ENCODE results near the gene MRE11.
"Not testable (repeated sequence)": the region's sequence is repeated elsewhere in the genome, so short reads cannot be mapped to it uniquely, and the experiment has no call there.

MRE11 gene

DNA sequence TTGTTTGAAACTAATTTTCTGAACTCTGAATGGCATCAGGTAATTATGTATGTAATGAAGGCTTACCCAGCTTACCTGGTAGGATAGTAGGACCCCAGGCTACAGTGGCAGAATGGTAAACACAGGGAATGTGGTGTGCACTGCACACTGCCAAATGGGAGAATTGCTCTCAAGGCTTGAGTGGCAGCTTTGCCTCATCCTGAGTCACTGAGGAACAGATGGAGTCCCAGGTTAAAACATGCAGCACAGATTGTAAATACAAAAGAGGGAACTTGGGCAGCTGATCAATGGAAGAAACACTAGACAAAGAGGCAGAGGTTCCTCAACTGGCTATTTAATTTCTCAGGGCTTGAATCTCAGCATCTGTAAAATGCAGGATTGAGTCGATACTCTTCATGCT lies 116.8 kb downstream of the MRE11 start:
- no peak for DNase-seq
- Histone ChIP-seq H3K36me3 (replicated peaks) (no peaks in the 10 kb centered on the region), H3K27ac (no peak overlapping the region), H3K27me3 (replicated peaks) (no peaks in the 10 kb centered on the region), H3K4me3 (ENCODE audit: low read depth, low read length) (no peak overlapping the region)
- TF ChIP-seq CTCF (IDR thresholded peaks at IDR 0.05; ENCODE audit: low read depth, low read length, missing control alignments): no peak
- in situ Hi-C loops (cut with HindIII; ENCODE audit: low pct_ligation_motif_present, low sequenced_read_pairs): no loop called here

DNA sequence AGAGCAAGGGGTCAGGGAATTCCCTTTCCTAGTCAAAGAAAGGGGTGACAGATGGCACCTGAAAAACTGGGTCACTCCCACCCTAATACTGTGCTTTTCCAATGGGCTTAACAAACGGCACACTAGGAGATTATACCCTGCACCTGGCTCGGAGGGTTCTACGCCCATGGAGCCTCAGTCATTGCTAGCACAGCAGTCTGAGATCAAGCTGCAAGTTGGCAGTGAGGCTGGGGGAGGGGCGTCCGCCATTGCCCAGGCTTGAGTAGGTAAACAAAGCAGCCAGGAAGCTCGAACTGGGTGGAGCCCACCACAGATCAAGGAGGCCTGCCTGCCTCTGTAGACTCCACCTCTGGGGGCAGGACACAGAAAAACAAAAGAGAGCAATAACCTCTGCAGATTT lies 123.1 kb downstream of the MRE11 start:
- in situ Hi-C loops (cut with HindIII; ENCODE audit: low pct_ligation_motif_present, low sequenced_read_pairs); H3K27ac ChIP-seq; H3K4me3 ChIP-seq (ENCODE audit: low read depth, low read length); H3K36me3 ChIP-seq (replicated peaks); H3K27me3 ChIP-seq (replicated peaks); DNase-seq: not testable (repeated sequence)

Measured in brain microvascular endothelial cell (primary cell).